Head of caudate nucleus (tissue), 42 donors: ENCODE data around the gene NEAT1.
A peak's percentile ranks its signal among the peaks of the same experiment; 100 is the strongest.
"Not testable (repeated sequence)": the region's sequence is repeated elsewhere in the genome, so short reads cannot be mapped to it uniquely, and the experiment has no call there.

Source experiments
- DNase-seq, 42 donors: peaks; one replicate each; pipeline versions ENCODE4 v3.0.0 to v3.0.0-alpha.2; 2020 to 2021; ENCODE audit warnings: mixed read lengths in 7 of 42
- intact Hi-C: fragments of 100-400 bp; cut with DNase I; formaldehyde crosslinking; loops from one replicate; pipeline ENCODE4 v1.15.0; 2022

NEAT1 gene

DNA sequence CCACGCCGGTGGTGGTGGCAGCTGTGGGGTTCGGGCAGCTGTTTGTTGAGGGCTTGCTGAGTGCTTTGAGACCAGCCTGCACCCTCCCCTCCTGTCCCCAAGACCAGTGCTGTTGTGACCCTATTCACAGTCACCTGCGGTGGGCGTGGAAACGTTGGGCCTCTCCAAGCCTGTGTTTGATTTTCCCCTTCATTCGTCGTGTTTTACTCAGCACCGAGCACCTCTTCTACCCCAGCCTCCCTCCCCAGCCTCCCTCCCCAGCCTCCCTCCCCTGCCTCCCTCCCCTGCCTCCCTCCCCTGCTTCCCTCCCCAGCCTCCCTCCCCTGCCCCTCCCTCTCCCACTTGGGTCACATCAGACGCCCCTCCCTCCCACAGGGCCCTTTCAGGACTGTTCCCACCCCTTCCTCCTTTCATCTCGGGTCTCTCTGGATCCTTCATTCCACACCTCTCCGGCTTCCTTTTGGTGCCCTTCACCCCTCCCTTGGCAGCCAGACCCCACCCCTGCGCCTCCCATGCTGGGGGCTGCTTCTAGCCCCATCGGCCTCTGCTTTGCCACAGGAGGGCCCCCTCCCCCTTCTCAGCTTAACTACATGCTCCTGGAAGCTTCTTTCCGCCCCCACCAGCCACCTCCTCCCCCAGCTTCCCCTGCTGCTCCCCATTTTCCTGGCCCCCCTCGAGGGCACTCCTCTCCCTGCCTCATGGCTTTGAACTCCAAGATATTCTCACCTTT, 21.4 kb upstream of the NEAT1 start:
- peak in 4 of 42 donors; percentile 34 to 53 (median 46) for DNase-seq
- intact Hi-C loops = no loop called here

DNA sequence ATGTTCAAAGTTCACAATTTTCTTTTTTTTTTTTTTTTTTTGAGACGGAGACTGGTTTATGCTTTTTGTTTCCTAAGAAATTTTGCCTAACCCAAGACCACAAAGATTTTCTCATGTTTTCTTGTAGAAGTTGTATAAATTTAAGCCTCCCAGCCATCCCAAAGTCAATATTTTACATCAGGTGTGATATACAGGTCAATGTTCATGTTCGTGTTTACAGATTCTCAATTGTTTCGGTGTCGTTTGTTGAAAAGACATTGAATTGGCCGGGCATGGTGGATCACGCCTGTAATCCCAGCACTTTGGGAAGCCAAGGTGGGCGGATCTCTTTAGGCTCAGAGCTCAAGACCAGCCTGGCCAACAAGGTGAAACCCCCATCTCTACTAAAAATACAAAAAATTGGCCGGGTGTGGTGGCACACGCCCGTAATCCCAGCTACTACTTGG, 20.8 kb upstream of the NEAT1 start:
- no peak for DNase-seq
- intact Hi-C loops = no loop called here

DNA sequence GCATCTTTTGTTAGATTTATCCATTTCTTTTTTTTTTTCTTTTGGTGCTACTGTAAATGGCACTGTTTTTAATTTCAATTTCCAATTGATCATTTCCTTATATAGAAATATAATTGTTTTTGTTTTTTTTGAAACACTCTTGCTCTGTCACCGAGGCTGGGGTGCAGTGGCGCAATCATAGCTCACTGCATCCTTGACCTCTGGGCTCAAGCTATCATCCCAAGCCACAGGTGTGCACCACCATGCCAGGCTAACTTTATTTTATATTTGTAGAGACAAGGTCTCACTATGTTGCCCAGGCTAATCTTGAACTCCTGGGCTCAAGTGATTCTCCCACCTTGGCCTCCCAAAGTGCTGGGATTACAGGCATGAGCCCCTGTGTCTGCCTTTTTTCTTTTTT, 19.8 kb upstream of the NEAT1 start:
- intact Hi-C loops = no loop called here
- DNase-seq = no peak

DNA sequence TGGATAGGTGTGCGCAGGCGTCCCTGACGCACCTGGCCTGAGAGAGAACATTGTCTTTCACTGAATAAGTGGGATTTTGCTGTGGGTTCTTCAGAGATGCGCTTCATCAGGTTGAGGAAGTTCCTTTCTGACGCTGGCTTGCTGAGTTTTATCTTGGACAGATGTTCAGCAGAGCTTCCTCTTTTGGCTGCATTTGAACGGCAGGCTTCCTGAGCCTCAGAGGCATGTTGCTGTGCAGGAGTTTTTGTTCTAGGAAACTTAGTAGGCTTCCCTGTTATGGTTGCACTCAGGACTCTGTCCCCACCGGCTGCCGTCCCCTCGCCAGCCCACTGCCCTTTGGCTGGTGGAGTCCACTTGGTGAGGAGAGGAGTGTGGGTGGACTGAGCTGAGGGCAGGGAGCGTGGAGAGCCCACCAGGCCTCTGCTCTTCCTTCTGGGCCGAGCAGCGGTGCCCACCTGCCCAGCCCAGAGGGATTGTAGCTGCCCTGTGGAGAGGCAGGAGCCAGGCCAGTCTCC, 18.9 kb upstream of the NEAT1 start:
- DNase-seq = no peak
- intact Hi-C loops = no loop called here

DNA sequence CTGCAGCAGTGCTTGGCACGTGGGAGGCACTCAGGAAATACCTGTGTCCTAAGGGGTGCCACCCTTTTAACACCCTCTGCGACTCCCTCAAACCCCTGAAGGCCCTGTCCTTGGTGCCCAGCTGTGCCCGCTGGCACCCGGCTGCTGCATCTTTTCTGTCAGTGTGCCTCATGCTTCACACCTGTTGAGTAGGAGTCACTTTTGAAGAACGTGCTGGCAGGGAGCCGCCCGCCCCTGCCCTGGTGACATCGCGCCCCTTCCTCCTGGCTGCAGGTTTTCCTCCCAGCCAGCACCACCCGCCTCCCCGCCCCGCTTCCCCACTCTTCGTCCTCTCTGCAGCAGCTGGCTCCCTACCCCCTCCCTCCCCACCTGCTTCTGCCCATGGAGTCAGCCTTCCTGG, 18.4 kb upstream of the NEAT1 start:
- intact Hi-C loops = no loop called here
- DNase-seq = no peak

DNA sequence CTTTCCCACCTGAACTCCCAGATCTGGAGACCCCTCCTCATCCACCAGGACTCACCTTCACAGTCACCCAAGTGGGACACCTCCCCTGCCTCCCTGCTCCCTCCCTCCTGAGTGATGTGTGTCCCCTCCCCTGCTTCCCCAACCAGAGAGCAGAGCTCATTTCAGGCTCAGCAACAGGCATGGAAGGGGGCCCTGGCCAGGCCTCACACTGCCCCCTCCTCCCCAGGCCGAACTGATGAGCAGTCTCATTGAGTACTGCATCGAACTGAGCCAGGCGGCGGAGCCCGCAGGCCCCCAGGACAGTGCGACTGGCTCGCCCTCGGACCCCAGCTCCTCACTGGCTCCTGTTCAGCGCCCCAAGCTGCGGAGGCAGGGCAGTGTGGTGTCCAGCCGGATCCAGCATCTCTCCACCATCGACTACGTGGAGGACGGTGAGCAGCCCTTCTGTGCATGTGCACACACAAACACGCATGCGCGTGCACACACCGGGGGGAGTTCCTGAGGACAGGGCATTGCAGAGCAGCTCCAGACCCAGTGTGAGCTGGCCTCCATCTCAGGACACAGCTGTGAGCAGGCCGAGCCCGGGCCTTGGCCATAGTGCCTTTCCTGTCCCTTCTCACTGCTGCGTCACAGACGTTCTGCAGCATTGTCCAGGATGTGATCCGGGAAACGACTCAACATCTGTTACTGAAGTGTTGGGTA, 17.8 kb upstream of the NEAT1 start:
- intact Hi-C loops = no loop called here
- no peak for DNase-seq

DNA sequence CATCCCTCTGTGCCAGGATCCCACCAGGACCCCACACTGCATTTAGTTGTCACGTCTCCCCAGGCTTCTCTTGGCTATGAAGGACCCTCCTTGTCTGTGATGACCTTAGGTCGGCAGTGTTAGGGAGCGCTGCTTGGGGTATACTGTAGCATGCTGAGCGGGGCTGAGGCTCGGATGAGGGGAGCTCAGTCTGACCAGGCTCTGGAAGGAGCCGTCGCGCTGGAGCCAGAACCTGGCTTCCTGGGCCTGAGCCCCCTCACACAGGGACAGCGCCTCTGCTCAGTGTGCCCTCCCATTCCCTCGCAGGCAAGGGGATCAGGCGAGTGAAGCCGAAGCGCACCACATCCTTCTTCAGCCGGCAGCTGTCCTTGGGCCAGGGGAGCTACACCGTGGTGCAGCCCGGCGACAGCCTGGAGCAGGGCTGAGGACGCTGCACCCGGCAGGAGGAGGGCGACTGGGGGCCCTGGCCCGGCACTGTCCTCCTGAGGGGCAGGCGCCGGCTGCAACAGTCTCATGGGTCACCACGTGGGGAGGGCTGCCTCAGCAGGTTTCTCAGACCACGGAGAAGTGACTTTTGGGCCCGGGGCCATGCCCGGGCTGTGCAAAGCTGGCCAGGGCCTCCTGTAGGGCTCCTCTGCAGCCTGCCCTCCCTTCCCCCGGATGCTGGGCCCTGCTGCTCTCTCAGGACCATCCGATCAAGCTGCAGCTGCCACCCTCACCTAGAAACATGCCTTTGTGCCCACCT, 11.5 kb upstream of the NEAT1 start:
- intact Hi-C loops = no loop called here

DNA sequence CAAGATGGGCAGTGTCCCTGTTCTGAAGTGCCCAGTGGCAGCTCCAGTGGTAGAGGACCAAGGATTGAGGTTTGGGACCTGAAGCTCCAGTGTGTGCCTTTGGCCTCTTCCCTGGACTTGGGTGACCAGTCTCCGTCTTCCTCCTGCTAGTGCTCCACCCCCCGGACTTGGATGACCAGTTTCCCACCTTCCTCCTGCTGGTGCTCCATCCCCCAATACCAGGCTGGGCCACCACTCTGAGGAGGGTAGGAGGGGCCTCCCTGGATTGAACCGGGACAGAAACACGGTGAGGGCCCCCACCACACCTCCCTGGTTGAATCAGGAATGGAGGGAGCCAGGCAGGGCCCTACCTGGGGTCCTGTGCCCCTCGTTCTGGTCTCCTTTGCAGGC, 10.9 kb upstream of the NEAT1 start:
- intact Hi-C loops = no loop called here
- peak in 2 of 42 donors; percentile 9 to 10 for DNase-seq

More for the DNA sequence above, 11.5 kb upstream of the NEAT1 start:
- DNase-seq = peak in 2 of 42 donors; percentile 18 to 20

DNA sequence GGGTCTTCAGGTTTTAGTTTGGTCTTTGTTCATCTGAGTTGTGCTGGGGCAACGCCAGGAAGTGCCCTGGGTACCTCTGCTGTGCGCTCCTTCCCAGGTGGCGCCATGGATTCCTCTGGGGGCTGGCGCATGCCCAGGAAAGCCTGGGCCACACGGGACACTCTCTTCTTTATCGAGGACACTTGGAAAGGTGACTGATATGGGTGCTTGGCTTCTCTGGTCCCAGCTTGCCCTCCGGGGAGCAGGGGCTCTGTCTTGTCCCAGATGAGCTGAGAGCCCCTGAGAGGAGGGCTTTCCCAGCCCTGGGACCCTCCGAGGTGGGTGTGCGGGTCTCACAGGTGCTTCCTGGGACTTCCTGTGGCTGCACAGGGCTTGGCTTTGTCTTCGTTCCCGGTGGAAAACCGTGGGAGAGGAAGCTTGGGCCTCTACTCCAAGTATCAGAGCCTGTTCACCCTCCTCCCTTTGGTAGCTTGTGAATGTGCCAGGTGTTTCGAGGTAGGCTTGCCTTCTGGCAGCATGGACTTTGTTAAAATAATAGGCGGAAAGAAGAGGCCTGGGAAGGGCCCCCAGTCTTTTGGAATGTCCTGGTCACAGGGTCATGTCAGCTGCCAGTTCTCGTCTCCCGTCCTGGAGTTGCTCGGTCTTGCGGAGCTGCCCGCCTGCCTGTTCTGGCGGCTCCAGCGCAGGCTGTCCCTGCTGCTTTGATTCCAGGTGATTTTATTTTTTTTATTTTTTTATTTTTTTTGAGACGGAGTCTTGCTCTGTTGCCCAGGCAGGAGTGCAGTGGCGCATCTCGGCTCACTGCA, 10.1 kb upstream of the NEAT1 start:
- intact Hi-C loops = no loop called here
- DNase-seq = peak in 6 of 42 donors; percentile 16 to 32 (median 22)

DNA sequence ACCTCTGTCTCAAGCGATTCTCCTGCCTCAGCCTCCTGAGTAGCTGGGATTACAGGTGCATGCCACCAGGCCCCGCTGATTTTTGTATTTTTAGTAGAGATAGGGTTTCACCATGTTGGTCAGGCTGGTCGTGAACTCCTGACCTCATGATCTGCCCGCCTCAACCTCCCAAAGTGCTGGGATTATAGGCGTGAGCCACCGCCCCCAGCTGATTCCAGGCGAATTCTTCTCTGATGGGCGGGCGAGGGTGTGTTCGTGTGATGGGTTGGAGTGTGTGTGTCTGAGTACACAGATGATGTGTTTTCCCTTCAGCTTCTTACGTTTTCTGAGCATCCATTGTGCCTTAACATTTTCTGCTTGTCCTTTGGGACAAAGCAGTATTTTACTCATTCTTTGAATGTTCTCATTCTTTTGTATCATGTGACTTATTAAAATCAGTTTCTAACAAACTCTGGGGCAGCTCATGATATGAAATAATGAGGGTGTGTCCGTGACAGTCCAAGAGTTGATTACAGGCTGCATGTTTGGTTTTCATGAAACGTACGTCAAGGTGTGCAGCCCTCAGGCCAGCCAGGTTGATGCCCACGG, 9.4 kb upstream of the NEAT1 start:
- intact Hi-C loops = not testable (repeated sequence)
- peak in 12 of 42 donors; percentile 24 to 75 (median 44) for DNase-seq

DNA sequence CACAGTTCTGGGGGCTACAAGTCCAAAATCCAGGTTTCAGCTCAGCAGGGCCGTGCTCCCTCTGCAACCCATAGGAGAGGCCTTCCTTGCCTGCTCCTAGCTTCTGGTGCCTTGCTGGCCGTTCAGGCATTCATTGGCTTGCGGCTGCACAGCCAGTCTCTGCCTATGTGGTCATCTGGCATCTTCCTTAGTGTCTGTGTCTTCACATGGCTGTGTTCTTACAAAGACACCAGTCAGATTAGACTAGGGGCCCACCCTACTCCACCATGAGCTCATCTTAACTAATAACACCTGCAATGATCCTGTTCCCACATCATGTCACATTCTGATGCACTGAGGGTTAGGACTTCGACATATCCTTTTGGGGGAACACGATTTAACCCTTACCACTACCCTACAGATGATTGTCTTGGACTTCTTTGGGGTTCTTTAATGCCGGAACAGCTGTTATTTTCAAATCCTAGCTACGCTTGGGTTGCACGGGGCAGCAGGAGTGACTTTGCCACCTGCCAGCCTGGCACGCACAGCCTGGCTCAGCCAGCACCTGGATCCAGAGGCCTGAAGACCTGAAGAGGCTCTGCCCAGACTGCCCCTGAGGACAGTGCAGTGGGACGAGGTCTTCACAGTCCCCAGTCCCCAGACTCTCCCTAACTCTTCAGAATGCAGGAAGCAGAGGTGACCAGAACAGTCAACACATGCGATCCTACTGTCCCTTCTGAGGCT, 7.7 kb upstream of the NEAT1 start:
- peak in 15 of 42 donors; percentile 0 to 69 (median 36) for DNase-seq
- intact Hi-C loops = loop anchor here (5.0 kb wide), 2 partner anchors 33 to 92 kb away; partner anchors contain the start of gene SLC25A45

DNA sequence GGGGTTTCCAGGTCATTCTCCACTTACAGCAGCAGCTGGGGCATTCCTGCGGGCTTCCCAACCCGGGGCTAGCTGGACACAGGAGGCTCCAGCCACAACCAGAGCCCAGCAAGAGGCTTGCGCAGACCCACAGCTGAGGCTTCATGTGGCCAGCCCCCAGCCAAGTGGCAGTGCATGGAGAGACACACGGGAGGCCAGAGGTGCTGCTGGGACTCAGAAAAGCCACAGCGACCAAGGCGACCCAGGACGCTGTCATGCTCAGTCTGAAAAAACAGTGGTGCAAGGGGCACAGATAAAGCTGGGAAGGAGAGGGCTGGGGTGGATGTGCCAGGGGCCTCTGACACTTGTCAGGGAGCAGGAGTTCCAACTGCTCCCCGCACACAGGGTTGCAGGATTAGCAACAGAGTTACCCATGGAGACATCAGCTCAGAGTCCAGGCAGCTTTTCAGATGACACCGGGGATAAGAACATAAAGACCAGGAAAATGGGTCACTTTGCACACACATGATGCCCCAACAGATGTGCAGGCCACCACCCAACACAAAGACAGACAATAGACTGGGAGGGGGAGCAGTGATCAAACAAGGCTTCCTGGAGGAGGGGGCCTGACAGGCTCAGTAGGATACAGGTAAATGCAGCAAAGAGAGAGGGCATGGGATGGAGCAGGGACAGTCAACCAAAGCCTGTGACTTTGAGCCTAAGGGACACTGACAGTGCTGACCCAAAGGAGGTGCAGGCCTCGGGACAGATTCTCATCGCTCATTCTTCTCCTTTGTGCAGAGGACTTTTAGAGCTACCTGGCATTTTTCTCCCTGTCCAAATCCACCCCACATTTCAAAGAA, 6.9 kb upstream of the NEAT1 start:
- DNase-seq = peak in 11 of 42 donors; percentile 1 to 42 (median 17)
- intact Hi-C loops = loop anchor here (5.0 kb wide), 2 partner anchors 33 to 92 kb away; partner anchors contain the start of gene SLC25A45

DNA sequence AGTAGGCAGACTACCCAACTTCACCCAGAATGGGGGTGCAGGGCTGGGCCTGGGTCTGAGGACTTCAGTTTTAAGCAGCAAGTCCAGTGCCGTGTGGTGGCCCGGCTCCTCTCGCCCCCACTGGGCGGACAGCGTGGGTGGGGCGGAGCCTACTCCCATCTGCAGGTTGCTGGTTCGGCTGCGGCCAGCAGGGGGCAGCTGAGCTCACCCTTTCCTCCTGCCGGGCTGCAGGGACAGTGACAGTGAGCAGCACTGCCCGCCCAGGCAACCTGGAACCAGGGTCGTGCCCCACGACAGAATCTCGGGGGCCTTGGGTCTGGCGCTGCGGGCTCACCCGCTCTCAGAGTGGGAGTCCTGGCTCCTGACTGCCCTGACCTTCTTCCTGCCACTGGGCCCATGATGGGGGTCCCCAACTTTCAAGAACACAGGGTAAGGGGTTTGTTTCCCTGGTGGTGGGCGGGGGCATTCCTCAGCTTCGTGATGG, 6.2 kb upstream of the NEAT1 start:
- DNase-seq = peak; percentile 88 to 99 (median 96)
- intact Hi-C loops = loop anchor here (5.0 kb wide), 2 partner anchors 34 to 91 kb away; partner anchors contain the start of gene SLC25A45

DNA sequence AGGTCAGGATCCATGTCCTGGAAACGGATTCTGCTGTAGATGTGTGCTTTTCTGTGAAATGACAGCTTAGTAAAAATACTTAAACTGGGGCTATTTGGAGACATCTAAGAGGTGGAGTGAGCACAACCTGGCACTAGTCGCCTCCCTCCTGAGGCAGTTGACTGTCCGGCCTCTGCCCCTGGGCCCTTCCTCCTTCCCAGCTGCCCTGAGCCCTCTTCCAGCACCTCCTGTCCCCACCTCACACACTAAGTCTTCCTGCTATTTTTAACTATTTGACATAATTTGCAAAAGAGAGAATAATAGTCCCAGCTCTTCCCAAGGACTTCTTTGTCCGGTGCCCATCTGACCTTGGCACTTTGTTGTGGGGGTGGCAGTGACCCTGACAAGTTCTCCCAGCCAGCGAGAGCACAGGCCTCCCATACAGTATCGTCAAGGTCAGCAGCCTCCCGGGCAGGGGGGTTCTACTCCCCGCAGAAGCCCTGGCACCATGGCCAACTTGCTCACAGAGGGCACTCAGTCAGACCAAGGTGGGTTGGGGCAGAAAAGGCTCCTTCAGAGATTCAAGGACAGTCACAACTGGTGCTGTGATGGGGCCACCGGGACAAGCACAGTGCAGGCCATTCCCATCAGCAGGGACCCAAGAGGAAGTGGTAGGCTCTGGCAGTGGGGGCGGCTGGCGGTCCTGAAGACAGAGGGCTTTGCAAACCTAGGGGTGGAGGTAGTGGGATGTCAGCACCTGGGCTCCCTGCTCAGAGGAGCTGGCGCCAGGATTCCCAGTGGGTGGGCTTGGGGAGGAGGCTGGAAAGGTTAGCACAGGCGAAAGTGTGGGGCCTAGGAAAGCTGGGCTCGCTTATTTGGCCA, 5.5 kb upstream of the NEAT1 start:
- intact Hi-C loops = loop anchor here (5.0 kb wide), 2 partner anchors 35 to 90 kb away; partner anchors contain the start of gene SLC25A45
- peak in 20 of 42 donors; percentile 14 to 56 (median 39) for DNase-seq

DNA sequence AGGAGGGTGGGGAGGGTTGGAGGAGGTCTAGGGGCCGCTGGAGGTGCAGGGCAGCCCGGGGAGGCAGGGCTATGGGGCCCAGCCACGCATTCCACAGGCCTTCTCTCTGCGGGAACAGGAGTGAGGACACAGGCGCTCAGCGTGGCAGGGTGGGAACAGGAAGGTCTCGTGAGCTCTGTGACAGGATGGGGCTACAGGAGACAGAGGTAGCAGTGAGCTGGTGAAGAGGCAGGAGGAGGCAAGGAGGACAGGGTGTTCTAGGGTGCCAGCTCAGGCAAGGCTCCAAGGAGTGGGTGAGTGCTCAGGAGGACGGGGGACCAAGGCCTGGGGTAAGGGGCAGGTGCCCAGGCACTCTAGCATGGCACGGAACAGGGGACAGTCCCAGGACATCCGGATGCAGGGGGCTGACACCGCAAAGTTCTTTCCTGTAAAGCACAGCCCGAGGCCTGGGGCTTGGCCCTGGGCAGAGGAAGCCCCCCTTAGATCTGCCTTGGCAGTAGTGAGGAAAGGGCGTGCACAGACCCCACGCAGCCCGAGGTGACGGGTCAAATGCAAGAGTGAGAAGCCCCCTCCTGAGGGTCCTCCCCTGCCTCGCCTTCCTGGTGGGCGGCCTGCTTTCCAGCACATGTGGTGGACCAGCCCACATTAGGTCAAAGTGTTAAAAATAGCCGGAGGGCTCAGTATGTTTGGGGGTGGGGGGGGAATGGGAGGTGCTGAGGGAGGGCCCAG, 4.7 kb upstream of the NEAT1 start:
- peak in 21 of 42 donors; percentile 12 to 66 (median 44) for DNase-seq
- intact Hi-C loops = loop anchor here (5.0 kb wide), 2 partner anchors 36 to 89 kb away; partner anchors contain the start of gene SLC25A45
